ENCODE data around the gene BCAS3.

BCAS3 gene

DNA sequence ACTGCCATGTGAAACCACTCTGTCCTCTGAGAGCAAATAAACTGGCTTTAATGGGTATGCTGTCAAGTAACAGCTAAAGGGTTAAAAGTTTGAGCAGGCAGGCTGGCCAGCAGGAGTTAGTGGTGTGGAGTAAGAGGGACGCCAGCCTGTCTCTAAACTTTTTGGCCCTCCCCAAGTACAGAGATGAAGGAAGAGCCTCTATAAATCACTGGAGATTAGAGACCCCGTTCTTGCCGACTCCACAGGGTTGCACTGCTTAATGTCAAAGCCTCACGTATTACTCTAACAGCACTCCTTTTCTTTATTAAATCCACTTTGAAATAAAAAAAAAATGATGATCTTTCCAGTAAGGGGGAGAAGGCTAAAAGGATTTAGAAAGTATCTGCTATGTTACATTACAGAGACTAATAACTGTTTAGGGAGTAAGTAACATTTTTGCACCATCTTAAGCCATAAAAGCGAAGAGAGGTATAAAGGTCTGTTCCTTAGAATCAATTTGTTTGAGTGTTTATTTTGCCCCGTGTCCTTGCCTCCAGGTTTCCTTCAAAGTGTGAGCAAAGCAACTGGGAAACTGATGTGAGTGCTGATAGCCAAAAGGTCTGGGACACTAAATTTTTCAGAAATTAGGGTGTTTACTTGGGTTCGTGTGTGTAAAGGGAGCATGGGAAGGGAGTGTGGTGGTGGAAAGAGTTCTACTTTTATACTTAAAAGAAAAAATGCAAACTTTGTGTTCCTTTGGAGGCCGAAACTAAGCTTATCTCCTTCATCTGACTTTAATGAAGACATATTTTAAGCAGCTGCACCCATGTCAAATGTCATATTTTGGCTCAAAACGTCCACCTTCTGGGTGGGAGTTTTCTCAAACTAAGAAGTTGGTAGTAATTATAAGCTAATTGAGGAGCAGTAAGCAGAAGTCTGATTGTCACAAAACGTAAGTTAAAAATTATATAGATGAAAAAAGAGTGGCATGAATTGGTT, 612.0 kb downstream of the BCAS3 start:
- DNase-seq (ENCODE audit: low read depth in 2 of 2), result no peak

DNA sequence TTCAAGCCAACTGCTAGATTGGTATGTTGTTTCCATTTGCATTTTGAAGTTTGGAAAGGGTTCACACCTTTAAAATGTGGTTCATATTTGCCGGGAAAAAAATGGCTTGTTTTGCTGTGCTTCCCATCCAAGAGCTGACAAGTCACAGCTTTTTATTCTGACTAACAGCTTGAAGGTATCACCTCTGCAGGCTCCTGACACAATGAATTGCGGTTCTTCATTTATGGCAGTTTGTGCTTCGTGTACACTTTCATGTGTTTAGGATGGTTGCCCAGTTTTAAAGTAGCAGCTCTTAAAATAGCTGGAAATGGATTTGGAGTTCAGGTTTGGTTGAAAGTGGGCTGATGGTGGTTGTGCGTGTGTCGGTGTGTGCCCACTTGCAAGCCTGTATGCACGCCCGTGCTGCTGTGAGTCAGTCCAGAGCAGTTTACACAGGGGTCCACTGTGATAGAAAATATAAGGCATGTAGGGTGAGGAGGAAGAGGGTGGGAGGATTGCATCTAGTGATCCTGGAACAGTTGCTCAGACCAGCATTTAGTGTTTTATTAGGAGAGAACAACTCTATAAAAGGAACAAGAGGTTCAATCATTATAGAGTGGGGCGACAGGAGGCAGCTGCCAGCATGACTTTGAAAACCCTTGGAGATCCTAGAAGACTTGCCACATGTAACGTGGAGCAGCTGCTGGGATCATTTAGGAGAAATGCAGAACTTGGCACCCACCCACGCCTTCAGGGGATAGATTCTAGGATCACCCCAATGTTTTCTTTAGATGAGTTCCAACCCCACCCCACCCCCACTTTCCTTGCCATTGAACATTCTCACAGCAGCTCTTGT, 614.0 kb downstream of the BCAS3 start:
- DNase-seq (ENCODE audit: low read depth in 2 of 2), result no peak

DNA sequence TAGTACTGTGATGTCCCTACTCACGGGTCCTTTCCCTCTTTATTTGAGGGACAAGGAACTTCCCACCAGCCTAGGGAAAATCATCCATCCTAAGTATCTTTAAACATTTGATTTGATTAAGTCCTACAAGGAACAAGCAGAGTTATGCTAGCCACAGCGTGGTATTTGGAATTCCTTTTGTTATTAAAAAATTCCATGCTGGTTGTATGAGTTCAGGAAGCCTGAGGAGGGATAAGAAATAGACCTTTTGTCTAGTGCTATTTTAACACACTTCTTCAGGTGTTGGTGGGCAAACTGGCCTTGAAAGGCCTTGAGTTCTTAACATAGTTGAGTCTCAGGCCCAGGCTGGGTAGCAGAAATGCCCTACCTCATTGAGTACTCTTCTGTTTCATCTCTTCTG, 616.6 kb downstream of the BCAS3 start:
- no peak for DNase-seq (ENCODE audit: low read depth in 2 of 2)

DNA sequence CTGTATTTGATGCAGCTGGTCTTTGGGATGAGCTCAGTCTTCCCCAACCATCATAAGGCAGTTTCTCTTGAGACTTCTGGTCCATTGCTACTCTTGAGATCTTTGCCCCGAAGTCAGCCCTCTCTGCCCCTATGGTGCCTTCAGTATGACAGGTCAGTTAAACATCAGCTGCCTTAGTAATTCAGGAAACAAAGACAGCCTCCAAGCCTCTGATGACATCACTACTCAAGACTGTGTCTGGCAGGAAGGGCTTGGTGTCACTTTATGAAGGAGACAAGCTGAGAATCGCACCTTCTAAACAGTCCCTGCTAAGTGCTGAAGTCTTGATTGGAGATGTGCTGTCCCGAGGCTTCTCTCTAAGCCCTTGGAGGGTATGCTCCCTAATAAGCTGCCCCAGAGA, 617.1 kb downstream of the BCAS3 start:
- DNase-seq (ENCODE audit: low read depth in 2 of 2), result no peak

DNA sequence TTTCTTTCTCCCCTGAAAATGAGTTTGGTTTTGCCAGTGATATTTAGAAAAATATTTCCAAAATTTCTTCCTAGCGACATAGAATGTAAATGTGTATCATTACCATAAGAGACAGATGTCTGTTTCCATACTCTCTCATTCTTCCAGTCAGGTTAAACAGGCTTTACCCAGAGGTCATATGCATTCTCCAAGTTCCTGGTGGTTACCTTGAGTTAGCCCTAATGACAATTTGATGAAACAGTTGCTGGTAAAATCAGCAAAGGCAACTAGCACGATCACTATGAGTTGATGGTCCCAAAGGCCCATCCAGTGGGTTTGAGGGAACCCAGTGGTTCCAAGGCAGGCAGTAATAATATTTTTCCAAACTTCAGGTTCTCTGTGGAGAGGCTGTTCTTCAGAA, 618.4 kb downstream of the BCAS3 start:
- no peak for DNase-seq (ENCODE audit: low read depth in 2 of 2)

DNA sequence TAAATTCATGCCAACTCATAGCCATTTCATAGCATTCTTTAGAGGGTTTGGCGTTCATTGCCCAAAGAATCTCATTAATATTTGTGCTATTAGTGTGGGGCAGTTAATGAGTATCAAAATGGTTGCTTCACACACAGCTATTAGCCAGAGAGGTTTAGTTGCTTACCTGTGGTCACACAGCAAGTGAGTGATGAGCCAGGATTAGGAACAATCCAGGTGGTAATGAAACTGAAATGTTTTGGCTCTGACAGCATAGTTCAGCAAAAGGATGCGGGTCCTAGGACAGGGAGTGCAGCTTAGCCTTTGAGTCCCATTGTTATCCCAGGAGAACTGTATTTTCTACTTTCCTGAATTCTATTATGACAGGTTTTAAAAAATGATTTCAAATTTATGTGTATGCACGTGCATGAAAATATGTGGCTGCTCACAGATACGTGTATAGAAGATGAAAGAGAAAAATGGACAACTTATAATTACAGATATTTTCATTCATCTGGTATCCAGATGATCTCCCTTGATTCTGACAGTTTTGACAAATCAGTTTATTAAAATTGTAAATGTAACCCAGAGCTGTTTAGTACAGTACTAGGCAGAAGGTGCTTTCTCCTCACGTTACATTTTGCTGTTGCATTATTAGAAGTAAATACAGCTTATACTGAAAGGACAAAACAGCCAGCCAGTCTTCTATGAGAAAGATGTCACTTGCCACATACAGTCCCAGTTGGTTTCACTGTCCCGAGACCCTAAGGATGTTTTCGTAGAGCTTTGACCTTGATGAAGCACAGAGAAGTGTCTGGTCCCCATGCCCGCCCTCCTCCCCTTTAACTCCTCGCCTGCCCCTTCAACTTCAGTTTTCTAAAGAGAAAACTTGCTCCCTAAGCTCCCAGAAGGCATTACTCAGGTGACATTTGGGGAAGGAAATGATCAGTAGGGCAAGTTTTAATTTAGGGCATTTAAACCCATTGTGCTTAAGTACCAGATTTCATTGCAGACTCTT, 622.2 kb downstream of the BCAS3 start:
- no peak for DNase-seq (ENCODE audit: low read depth in 2 of 2)

DNA sequence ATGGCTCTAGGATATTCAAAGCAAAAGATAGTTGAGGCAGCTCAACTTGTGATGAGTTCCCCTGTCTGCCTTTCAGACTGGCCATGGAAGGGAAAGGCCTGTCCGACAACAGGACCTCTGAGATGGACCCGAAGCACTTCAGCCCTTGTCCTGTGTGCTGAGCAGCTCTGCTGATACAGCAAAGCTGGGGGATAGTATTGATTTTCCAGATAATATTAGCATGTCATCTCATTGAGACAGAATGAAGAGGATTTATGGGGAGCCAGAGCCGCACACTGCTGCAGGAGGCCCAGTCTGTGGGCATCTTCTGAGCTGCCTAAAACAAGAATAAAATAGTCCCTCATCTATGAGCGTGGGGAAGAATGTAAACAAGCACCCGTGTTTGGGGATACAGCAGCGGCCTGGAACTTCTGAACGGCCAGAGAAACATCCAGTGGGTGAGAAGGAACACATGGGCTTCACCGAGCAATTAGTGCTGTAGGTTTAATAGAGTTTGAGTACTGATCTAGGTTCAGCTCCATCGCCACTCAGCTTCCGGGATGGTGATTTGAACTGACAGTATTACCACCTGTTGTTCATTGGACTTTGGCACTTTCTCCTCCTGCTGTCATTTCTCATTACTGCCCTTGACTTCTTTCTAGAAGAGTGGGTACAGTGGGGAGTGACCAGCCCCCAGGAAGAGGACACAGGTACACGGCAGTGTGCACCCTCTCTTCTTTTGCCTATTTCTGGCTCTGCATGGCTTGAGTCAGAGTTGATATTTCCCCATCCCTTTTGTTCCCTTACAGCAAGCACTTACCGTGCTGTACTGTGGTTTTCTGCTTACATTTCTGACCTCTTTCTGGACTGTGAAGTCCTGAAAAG, 625.5 kb downstream of the BCAS3 start:
- no peak for DNase-seq (ENCODE audit: low read depth in 2 of 2)

DNA sequence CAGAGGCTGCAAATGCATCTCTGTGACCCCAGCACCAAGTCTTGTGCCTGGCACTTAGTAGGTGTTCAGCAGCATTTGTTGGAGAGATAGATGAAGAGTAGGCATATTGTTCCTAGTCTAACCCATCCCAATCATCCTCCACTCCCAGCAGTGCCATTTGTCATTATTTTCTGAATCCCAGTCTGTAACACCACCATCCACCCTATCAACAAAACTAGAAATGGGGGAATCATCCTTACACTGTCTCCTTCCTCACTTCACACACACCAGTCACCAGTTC, 626.1 kb downstream of the BCAS3 start:
- no peak for DNase-seq (ENCODE audit: low read depth in 2 of 2)

DNA sequence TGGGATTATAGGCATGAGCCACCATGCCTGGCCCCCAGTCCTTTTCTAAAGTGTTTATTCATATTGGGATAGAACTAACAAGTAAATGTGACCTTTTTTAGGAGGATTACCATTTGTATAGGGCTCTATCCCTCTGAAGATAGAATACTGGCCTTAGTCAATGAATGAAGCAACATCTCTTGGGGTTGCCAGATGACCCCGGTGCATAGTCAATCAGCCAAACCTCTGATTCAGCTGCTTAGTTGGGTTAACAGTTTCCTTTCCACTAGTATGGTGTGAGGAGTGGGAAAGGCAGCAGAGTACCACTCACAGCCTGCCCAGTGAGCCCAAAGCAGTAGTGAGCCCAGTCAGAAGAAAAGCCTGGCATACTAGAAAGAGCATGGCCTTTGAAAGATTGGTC, 627.4 kb downstream of the BCAS3 start:
- no peak for DNase-seq (ENCODE audit: low read depth in 2 of 2)

DNA sequence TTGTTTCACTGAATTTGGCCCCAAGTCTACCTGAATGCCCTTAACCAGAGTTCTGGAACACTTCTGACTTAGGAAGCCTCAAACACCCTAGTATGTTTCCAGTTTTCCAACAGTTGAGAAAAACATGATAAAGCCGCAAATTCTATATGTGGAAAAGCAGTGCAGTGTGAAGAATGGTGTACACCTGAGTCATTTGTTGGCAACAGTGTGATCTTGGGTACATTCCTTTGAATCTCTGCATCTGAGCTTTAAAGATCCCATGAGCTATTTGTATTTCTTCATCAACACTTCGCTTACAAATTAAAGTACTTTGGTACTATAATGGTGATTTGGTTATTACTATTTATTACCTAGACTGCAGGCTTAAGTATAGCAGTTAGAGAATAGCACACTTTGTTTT, 628.4 kb downstream of the BCAS3 start:
- no peak for DNase-seq (ENCODE audit: low read depth in 2 of 2)

DNA sequence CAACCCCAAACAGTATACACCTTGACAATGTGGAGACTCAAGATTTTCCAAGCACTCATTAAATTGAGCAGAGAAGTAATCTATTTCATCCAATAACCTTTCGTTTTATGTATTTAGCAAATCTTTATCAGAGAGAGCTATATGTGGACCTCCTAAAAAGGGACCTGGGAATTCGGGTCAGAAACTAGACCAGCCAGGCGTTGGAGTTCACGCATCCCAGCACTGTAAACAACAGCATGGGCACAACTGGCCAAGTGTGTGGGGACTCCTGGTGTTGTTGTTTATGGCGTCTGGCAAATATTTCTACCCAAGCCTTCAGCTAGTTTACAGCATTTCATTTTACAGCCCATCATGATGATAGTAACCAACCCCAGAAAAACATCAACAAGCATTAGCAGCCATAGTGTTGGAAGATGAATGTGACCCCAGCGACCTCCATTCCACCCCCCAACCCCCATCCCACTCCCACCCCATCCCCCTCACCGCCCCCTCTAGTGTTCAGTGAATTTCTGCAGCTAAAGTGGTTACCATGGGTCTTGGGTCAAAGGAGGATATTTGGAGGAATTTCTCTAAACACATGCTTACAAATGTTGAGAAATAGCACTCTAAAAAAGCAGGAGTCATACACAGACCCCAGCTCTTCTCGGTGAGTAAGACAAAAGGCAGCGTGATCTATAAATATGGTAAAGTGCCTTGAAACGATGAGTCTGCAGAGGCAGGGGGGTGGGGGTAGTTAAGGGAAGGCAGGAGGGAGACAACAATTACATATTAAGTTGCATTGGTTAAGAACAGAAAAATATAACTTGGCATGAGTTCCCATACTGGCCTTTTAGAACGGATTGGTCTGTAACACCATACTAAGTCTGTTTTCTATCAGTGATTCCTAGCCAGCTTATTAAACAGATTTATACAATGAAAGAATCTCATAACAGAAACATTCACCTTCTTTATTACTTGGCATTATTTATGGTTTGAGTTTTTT, 630.5 kb downstream of the BCAS3 start:
- no peak for DNase-seq (ENCODE audit: low read depth in 2 of 2)

DNA sequence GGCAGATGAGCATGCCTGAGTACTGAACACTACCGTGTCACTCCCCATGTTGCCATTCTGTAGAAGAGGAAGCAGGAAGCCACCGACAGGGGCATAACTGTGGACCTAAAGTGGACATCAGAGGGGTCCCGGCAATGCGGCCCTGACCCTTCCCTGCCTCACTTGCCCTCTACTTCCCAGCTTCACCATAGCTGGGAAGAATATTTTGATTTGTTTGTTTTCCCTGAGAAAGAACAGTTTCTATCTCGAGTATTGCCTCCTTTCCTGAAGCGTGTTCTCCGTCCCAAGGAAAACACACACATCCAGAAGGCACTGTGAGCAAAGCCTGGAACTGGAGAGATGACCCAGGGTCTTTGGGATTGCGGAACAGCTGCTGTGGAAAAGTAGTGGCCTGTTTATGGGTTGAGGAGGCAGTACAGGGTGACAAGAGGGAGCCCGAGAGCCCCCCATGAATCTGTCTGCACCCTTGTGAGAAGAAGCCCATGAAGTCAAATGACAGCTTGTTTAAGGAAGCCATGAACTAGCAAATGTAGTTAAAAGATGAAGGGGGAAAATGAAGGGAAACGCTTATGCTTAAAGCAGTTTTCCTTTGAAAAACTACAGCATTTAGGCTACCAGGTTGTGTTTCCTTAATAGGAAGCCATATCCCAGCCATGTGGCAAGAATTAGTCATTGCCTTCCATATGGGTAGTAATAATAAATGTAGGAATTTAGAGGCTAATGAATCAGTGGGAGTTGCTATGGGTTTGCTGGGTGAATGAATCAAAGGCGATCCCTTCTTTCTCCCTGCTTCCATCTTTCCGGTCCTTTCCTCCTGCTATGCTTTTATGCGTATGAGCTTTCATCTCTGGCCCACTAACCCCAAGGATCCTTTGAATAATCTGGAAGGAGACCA, 632.0 kb downstream of the BCAS3 start:
- no peak for DNase-seq (ENCODE audit: low read depth in 2 of 2)

DNA sequence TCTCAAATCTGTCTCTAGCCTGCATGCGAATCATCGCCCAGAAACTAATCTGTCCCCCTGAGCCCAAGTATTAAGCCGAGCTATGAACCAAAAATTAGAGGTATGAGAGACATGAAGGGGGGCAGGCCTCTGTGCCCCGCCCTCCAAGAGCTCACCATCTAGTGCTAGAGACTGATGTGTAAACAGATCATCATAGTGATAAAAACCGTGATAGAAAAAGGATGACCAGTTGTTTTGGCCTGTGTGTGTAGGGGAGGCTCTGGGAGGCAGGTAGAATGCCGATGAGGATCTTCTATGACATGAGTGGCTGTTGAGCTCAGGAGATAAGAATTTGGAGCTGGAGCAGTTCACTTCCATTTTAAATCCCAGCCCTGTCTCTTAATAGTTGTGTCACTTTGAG, 632.9 kb downstream of the BCAS3 start:
- DNase-seq (ENCODE audit: low read depth in 2 of 2), result no peak

DNA sequence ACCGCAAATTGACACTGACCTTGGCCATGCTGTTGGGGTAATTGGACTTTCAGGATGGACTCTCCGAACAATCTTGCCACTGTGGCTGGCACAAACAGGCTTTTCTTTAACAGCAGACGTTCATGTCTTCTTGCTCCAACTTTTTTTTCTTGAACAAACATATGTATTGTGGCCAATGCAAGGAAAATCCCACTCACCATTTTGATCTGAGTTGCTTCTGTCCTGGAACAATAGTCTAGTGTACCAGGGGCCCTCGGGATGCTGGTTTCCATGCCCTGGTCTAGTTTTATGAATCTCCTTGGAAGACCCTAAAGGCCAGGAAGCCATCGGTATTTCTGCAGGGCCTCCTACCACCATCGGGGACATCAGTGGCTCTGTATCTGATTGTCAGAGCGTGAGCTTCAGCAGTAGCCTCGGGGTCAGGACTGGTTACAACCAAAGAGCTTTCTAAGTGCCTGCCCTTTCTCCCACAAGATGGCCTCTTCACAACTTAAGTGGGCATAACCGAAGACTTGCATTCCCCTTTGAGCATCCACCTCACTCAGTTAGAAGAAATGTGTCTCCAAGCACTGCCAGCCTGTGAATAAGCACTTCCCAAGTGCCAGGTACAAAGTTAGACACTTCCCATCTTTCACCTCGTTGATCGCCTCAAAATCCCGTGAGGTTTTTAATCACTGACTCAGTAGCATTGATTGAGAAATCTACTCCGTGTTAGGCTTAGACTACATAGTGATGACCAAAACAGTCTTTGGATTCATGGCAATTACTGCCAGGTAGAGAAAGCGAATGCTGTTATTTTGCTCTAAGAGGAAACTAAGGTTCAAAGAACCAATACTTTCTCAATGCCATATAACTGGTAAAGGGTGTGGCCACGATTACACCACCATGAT, 635.0 kb downstream of the BCAS3 start:
- DNase-seq (ENCODE audit: low read depth in 2 of 2), result no peak

DNA sequence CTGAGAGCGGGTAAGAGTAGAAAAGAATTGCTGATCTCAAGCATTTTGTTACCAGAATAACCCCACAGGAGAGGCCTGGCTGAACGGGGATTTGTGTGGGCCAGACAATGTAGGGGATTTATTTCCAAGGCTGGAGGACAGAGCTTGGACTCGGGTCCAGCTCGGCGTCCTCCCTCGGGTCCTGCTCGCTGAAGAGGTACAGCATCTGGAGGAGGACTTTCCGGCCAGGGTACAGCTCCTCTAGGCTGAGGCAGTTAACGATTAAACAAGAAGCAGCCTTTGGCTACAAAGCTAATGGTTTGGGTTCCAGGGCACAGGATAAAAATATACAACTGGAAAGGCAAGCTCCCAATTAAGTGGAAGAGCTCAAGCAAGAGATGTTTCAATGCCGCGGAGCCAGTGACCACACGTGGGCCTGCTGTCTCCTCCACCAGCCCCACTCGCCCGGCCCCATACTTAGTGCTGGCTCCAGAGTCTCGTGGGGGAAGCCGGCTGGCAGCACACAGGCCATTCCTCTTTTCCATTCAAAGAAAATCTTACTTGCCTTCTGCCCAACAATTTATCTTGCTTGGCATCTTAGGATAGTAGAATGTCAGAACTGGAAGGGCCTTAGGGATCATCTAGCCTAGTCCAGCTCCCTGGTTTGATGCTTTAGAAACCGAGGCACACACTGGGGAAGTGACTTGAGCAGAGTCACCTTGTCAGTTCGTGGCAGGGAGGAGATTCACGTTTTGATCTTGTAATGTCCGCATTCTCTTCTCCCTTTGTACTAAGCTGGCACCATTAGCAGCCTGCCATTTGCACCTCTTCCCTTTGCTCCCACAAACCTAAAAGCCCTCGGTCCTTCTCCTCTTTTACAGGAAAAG, 636.0 kb downstream of the BCAS3 start:
- no peak for DNase-seq (ENCODE audit: low read depth in 2 of 2)

DNA sequence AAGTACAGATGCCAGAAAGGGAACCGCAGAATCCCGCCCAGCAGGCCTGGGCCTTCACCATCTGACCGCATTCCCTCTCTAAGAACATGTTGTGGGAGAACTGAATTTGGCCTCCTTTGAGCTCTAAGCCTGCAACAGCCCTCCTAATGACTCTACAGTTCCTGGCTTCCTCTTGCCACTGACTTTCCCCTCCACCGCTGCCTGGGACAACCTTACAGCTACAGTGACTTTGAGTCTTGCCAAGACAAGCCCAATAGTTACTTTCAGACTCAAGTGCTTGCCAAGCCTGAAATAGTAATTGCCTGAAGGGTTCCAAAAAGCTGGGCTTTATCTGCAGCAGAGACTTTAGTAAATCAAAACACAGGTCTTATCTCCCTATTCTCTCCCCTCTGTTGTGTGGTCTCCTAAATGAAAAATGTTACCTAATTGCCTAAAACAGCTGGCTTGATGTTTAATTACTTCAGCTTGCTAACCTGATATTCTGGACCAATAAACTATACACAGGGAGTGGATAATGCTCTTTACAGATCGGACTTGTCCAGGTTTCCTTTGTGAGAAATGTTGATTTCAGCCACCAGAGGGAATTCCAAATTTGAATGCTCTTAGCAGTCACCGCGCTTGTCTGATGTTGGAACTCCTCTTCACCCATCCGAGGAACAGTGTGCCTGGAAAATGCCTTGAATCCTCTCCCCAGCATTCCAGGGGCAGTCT, 636.9 kb downstream of the BCAS3 start:
- DNase-seq (ENCODE audit: low read depth in 2 of 2), result no peak
